ENCODE data around the gene STRA8.

GRCh38 chr7:135274495-135275268, 41.0 kb downstream of the STRA8 start:
- TF ChIP-seq CTCF (IDR thresholded peaks at IDR 0.05) (peak; percentile 50 to 83), POLR2A (IDR thresholded peaks at IDR 0.05) (no peak)
